Stimulated activated CD8-positive, alpha-beta memory T cell treated with anti-CD3 and anti-CD28 coated beads, Interleukin-4, amount 100 ng/mL, for 4 hours (primary cell): ENCODE data around the gene RHOBTB1.
"Not testable (repeated sequence)": the region's sequence is repeated elsewhere in the genome, so short reads cannot be mapped to it uniquely, and the experiment has no call there.

ENCODE experiments used
- DNase-seq, 2 donors: peaks; one replicate each; pipeline ENCODE4 v3.0.0-alpha.2; 2020; ENCODE audit warnings: low read depth in 2 of 2, low spot score in 1 of 2

Gene RHOBTB1

DNA sequence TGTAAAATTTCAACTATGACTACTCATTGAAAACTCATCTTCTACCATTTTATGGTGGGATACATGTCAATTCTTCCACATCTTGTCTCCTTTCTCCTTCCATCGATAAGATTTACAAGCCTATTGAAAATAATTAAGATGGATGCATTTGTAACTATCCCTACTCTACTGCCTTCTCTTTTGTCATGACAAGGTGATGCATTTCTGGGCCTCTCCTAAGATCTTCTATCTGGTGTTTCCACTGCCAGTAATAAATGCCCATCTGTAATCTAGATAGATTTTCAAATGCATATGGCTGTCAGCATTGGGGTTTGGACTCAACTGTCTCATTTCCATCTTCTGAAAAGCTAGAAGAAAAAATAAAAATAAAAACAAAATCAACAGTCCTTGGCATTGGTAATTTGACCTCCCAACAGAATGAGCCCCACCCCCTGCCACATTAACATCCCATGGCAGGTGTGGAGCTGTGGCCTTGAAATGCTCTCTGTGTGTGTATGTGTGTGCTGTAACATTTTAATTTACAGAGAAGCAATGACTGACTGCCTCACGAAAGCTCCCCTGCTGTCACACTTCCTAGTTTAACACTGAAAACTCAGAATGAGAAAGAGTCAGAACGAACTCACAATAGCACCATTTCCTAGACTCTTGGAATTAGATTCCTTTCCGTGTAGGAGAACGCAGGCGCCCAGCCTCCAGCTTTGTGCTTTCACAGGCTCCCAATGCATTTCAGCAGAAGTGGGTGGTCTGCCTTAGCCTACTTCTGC is 74.2 kb downstream of the RHOBTB1 start:
- DNase-seq: no peak

DNA sequence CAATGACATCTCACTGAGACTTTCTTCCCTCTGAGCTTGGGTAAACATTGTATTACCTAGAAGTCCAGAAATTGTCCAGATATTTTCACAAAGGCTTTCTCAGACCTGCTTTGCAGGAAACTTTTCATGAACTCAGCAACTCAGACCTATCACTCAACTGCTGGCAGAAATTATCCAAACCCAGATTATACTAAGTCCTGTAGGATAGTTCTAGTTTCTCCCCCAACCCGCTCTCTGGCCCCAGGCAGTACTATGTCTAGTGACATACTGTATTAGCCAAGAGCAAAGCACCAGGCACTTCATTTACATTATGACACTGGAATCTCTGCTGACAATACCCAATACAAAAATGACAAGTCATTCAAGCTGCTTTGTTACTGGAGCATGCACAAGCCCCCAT is 75.0 kb downstream of the RHOBTB1 start:
- DNase-seq: no peak

DNA sequence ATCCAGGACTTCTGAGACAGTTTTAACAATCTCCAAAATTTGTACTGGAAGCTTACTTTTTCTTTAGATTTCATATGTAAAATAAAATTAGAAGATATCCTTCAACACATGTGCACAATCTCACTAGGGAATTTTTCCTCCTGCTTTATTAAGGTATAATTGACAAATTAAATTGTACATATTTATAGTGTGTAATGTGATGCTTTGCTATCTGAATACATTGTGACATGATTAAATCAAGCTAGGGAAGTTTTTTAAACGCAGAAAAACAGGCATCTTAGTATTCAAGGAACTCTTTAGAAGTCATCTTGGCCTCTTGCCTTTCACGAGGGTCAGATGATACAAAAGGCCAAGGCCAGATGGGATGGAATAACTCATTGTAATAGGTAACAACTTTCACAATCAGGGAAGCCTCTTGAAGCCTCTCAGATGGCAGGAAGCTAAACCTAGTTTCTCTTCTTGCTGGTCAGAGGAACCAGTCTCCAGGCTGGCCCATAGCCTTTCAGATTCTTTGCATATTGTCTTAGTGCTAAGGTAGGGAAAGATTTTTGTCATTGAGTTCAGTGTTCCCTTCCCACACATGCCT is 78.7 kb downstream of the RHOBTB1 start:
- DNase-seq: no peak

GRCh38 chr10:60863796-60864195 is 80.2 kb downstream of the RHOBTB1 start:
- DNase-seq: no peak

DNA sequence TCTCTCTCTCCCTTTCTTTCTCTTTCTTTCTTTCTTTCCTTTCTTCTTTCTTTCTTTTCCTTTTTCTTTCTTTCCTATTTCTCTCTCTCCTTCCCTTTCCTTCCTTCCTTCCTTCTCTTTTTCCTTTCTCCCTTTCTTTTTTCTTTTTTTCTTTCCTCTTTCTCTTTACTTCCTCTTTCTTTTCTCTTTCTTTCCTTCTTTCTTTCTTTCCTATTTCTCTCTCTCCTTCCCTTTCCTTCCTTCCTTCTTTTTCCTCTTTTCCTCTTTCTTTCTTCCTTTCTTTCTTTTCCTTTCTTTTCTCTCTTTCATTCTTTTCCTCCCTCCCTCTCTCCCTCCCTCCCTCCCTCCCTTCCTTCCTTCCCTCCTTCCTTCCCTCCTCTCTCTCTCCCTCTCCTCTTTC is 81.5 kb downstream of the RHOBTB1 start:
- DNase-seq: no peak

DNA sequence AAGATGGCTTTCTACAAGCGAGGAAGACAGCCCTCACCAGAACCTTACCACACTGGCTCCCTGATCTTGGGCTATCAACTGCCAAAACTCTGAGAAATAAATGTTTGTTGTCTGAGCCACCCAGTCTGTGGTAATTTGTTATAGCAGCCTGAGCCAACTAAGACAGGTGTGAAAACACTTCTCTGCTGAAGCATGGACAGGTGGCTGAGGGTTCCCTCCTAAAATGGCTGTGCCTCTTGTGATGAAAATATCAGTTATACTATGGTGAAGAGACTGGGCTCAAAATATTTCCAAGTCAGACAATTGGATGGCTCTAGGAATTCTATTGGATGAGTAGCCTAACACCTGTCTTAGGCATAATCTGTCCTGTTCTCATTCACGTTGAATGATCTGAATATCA is 87.6 kb downstream of the RHOBTB1 start:
- DNase-seq: no peak

- no peak for DNase-seq
These were observed 90.3 kb downstream of the RHOBTB1 start for GRCh38 chr10:60853637-60854036.

DNA sequence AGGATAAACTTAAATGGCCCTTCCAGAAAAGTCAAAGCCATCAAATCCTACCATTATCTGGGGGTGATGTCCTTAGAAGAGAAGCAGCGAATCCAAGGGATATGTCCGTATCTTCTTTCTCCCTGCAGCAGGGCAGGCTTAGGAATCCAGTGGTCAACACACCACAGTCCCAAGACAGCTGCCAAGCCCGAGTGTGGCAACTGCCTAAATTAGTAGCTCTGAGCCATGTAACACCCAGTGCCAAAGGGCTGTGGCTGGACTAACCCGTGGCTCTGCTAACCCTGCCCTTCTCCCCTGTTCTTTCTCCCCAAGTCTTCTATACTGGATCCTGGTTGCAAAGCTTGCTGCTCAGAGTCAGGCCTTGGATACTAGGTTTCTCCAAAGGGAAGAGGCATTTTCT is 90.9 kb downstream of the RHOBTB1 start:
- DNase-seq: no peak

DNA sequence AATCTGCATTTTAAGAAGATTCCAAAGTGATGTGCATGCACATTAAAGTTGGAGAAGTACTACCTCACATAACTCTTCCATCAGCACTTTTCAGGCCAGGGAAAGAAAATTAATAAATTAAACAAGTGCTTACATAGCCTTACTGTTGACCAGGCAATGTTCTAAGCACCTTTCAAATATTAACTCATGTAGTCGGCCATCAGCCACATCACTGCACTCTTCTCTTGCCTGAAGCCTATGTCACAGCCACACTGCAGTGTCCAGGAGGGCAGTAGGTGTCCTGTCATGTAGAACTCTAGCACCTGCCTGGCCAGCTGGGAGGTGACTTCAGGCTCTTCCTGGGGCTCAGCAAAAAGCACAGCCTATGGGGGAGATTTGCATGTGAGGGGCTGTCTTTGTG is 94.2 kb downstream of the RHOBTB1 start:
- no peak for DNase-seq

GRCh38 chr10:60849217-60849616 is 94.8 kb downstream of the RHOBTB1 start:
- no peak for DNase-seq

DNA sequence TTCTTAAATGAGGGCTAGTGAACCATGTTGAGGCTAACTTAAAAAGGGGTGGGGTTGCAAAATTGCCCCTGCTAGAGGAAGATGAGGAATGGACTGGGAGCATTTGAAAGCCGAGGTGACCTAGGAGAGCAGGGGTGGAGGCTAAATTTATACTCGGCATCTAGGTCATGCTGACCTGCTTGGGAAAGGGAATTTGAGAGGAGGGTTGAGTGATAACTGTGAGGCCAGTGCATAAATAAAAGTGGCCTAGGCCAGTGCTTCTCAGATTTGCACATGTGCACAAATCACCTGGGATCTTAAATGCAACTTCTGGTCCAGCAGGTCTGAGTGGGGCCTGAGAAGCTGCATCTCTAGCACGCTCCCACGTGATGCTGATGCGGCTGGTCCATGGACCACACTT is 95.3 kb downstream of the RHOBTB1 start:
- no peak for DNase-seq

GRCh38 chr10:60848126-60848525 is 95.9 kb downstream of the RHOBTB1 start:
- no peak for DNase-seq

GRCh38 chr10:60846173-60846572 is 97.8 kb downstream of the RHOBTB1 start:
- no peak for DNase-seq

GRCh38 chr10:60845038-60845437 is 98.9 kb downstream of the RHOBTB1 start:
- DNase-seq: no peak

- DNase-seq: no peak
These were observed 101.3 kb downstream of the RHOBTB1 start for GRCh38 chr10:60842694-60843093.

GRCh38 chr10:60841227-60841626 is 102.8 kb downstream of the RHOBTB1 start:
- not testable (repeated sequence) for DNase-seq

DNA sequence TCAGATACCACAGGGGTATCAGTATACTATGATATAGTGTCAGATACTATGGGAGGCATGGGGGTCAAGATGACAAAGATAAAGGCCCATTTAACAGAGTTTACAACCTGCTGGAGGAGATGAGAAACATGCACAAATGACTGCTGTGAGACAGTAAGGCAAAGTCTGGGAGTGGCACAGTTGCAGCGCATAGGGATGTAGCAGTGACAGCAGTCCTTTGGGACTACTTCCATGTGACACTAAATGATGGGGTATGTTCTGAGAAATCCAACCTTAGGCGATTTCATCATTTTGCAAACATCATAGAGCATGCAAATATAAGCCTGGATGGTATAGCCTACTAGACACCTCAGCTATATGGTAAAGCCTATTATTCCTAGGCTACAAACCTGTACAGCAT is 108.9 kb downstream of the RHOBTB1 start:
- no peak for DNase-seq

- no peak for DNase-seq
These were observed 109.6 kb downstream of the RHOBTB1 start for GRCh38 chr10:60834401-60834800.

- not testable (repeated sequence) for DNase-seq
These were observed 111.8 kb downstream of the RHOBTB1 start for GRCh38 chr10:60832136-60832535.

GRCh38 chr10:60828489-60828852 is 115.5 kb downstream of the RHOBTB1 start:
- DNase-seq: no peak

GRCh38 chr10:60827791-60828488 is 116.0 kb downstream of the RHOBTB1 start:
- no peak for DNase-seq

- no peak for DNase-seq
These were observed 118.5 kb downstream of the RHOBTB1 start for GRCh38 chr10:60825520-60825919.
